AG09309 (cell line): ENCODE results near the gene PVR.

Experiments used
- DNase-seq: peaks from one replicate; pipeline ENCODE4 v3.0.0-alpha.2; 2010; ENCODE audit warnings: low read depth
- H3K4me3 ChIP-seq: 2 replicates; pipeline ENCODE4 v1.5.1; 2011; ENCODE audit warnings: mild to moderate bottlenecking, low read depth, low read length, moderate library complexity; ENCODE audit not compliant: control insufficient read depth
- TF ChIP-seq, protein P1 (sequence below): IDR thresholded peaks from 2 replicates; pipeline ENCODE4 v1.5.1; 2011; ENCODE audit warnings: mild to moderate bottlenecking, low read depth, low read length, inconsistent platforms; ENCODE audit not compliant: insufficient read depth, control insufficient read depth; ENCODE audit errors: missing control alignments

Gene PVR

GRCh38 chr19:44712864-44713515, 69.3 kb downstream of the PVR start:
- TF ChIP-seq, protein P1, sequence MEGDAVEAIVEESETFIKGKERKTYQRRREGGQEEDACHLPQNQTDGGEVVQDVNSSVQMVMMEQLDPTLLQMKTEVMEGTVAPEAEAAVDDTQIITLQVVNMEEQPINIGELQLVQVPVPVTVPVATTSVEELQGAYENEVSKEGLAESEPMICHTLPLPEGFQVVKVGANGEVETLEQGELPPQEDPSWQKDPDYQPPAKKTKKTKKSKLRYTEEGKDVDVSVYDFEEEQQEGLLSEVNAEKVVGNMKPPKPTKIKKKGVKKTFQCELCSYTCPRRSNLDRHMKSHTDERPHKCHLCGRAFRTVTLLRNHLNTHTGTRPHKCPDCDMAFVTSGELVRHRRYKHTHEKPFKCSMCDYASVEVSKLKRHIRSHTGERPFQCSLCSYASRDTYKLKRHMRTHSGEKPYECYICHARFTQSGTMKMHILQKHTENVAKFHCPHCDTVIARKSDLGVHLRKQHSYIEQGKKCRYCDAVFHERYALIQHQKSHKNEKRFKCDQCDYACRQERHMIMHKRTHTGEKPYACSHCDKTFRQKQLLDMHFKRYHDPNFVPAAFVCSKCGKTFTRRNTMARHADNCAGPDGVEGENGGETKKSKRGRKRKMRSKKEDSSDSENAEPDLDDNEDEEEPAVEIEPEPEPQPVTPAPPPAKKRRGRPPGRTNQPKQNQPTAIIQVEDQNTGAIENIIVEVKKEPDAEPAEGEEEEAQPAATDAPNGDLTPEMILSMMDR: no peak
- no peak overlapping the region for H3K4me3 ChIP-seq
- no peak for DNase-seq
